HEK293 (cell line): ENCODE data around the gene SEPTIN3.

Experiments used
- CTCF ChIP-seq: fragments of 450-650 bp; formaldehyde crosslinking; IDR thresholded peaks from 2 replicates; pipeline ENCODE4 v1.5.1; 2016; ENCODE audit warnings: missing biosample characterization, missing genetic modification characterization
- SP7 ChIP-seq: fragments of 450-650 bp; formaldehyde crosslinking; IDR thresholded peaks from 2 replicates; pipeline ENCODE4 v1.5.1; 2016; ENCODE audit warnings: missing biosample characterization, missing genetic modification characterization
- ZBTB20 ChIP-seq: fragments of 450-650 bp; formaldehyde crosslinking; IDR thresholded peaks from 2 replicates; pipeline ENCODE4 v1.5.1; 2016; ENCODE audit warnings: missing biosample characterization, missing genetic modification characterization
- ZNF112 ChIP-seq: fragments of 450-650 bp; formaldehyde crosslinking; IDR thresholded peaks from 2 replicates; pipeline ENCODE4 v1.5.0; 2017; ENCODE audit warnings: missing biosample characterization, missing genetic modification characterization
- ZNF214 ChIP-seq: fragments of 450-650 bp; formaldehyde crosslinking; IDR thresholded peaks from 2 replicates; pipeline ENCODE4 v1.5.1; 2017; ENCODE audit warnings: missing biosample characterization, mild to moderate bottlenecking, missing genetic modification characterization, borderline replicate concordance
- ZNF335 ChIP-seq: fragments of 450-650 bp; formaldehyde crosslinking; conservative IDR thresholded peaks from 2 replicates; pipeline ENCODE4 v1.5.1; 2016; ENCODE audit warnings: missing biosample characterization, missing genetic modification characterization
- ZNF626 ChIP-seq: fragments of 450-650 bp; sonication (Bioruptor Pico); formaldehyde crosslinking; IDR thresholded peaks from 2 replicates; pipeline ENCODE4 v1.5.1; 2018; ENCODE audit warnings: missing biosample characterization, missing genetic modification characterization, inconsistent platforms
- TF ChIP-seq, protein P1 (sequence below): fragments of 450-650 bp; formaldehyde crosslinking; IDR thresholded peaks from 2 replicates; pipeline ENCODE4 v1.5.1; 2017; ENCODE audit warnings: missing biosample characterization, missing genetic modification characterization
- TF ChIP-seq, protein P2 (sequence below): fragments of 450-650 bp; formaldehyde crosslinking; IDR thresholded peaks from 2 replicates; pipeline ENCODE4 v1.5.1; 2017; ENCODE audit warnings: missing biosample characterization, missing genetic modification characterization

DNA sequence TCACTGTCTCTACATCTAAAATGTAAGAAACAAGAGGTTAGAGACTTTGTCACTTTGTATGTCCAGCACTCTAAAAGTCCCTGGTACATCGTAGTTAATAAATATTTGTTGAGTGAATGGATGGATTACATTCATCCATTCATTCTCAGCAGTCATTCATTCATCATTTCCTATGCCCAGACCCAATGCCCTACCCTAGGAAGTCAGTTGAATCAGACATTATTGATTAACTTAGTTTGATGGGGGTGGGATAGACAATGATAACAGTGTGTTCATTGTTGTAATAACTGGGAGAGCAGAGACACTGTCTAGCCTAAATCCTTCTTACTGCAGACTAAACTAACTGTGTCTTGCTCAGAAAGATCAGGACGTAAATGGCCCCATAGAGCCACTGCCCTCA lies 21.1 kb upstream of the SEPTIN3 start:
- TF ChIP-seq CTCF (tag by site-specific recombination), result no peak
- TF ChIP-seq, protein P1, sequence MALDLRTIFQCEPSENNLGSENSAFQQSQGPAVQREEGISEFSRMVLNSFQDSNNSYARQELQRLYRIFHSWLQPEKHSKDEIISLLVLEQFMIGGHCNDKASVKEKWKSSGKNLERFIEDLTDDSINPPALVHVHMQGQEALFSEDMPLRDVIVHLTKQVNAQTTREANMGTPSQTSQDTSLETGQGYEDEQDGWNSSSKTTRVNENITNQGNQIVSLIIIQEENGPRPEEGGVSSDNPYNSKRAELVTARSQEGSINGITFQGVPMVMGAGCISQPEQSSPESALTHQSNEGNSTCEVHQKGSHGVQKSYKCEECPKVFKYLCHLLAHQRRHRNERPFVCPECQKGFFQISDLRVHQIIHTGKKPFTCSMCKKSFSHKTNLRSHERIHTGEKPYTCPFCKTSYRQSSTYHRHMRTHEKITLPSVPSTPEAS, result no peak
- no peak for TF ChIP-seq ZNF626 (tag by site-specific recombination)
- TF ChIP-seq ZBTB20, result no peak
- TF ChIP-seq ZNF335 (tag by site-specific recombination), result no peak
- no peak for TF ChIP-seq ZNF112 (tag by site-specific recombination)
- TF ChIP-seq SP7 (tag by site-specific recombination), result no peak
- TF ChIP-seq, protein P2, sequence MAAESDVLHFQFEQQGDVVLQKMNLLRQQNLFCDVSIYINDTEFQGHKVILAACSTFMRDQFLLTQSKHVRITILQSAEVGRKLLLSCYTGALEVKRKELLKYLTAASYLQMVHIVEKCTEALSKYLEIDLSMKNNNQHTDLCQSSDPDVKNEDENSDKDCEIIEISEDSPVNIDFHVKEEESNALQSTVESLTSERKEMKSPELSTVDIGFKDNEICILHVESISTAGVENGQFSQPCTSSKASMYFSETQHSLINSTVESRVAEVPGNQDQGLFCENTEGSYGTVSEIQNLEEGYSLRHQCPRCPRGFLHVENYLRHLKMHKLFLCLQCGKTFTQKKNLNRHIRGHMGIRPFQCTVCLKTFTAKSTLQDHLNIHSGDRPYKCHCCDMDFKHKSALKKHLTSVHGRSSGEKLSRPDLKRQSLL (tag by site-specific recombination), result no peak
- no peak for TF ChIP-seq ZNF214 (tag by site-specific recombination)
